Measurements from ENCODE around the gene SGK2. TPM values are rescaled to one million over a fixed set of nuclear protein-coding genes. Genes with fewer than 3 reads are reported as not detected.
A peak's percentile ranks its signal among the peaks of the same experiment; 100 is the strongest.
"Not testable (repeated sequence)": the region's sequence is repeated elsewhere in the genome, so short reads cannot be mapped to it uniquely, and the experiment has no call there.

SGK2 gene
- total and polyA plus RNA-seq, 2 of the 13 experiments (the other 11 are each of a cell fraction or from before 2014, with no cell fraction given): 6.2 to 29.4 TPM

- H3K4me3 ChIP-seq (replicated peaks in 1 of 3; ENCODE audit: insufficient read depth in 1 of 3, low read depth in 2 of 3, low read length in 3 of 3); DNase-seq (ENCODE audit: low spot score); intact Hi-C loops (cut with micrococcal nuclease; ENCODE audit: unreplicated experiment); FAIRE-seq; CTCF ChIA-PET (ENCODE audit: low intra/inter-chr PET ratio, low total read pairs); H3K79me2 ChIP-seq (ENCODE audit: insufficient read depth, low read length); H3K4me2 ChIP-seq (ENCODE audit: low read depth, low read length); in situ Hi-C loops (cut with HindIII; ENCODE audit: extremely low pct_ligation_motif_present, low pct_unique_long_range_greater_than_20kb); ATAC-seq; H3K27ac ChIP-seq (ENCODE audit: extremely low read length, insufficient read depth, low read length); H3K27me3 ChIP-seq (ENCODE audit: control insufficient read depth in 1 of 2, insufficient read depth in 2 of 2, low read length in 2 of 2); H3K9ac ChIP-seq (ENCODE audit: insufficient read depth, low read depth, low read length); H3K9me3 ChIP-seq (ENCODE audit: low read length); BruUV-seq (replicated peaks); H4K20me1 ChIP-seq (ENCODE audit: insufficient read depth, low read length); H2AFZ ChIP-seq (ENCODE audit: low read length): not testable (repeated sequence)
- POLR2A ChIA-PET: interaction anchor here (0.7 to 1.1 kb wide), 2 partner anchors 11 to 50 kb away, joined by 4 read pairs; partner anchors contain the start of gene IFT52
- Histone ChIP-seq H3K36me3 (replicated peaks in 1 of 2; ENCODE audit: control insufficient read depth in 1 of 2, insufficient read depth in 2 of 2, low read length in 2 of 2) (peaks cover 13 to 44% of the 10 kb centered on the region in 2 experiments), H3K4me1 (ENCODE audit: insufficient read depth, low read length) (peaks cover 15% of the 10 kb centered on the region)
- 84% methylated on average over 8 of the region's 8 CpGs for WGBS (ENCODE audit: low lambda C conversion rate)
Measured at GRCh38 chr20:43601960-43602359, 43.1 kb downstream of the SGK2 start.

GRCh38 chr20:43603124-43603523 lies 44.3 kb downstream of the SGK2 start:
- no TSS peak for BruUV-seq (replicated peaks)
- no peak overlapping the region for H3K4me2 ChIP-seq (ENCODE audit: low read depth, low read length)
- ATAC-seq (no peak), FAIRE-seq (peak; percentile 39), DNase-seq (ENCODE audit: low spot score) (peak; percentile 73)
- H3K9me3 ChIP-seq (ENCODE audit: low read length): no peaks in the 10 kb centered on the region
- peaks cover 10 to 40% of the 10 kb centered on the region in 2 experiments for H3K36me3 ChIP-seq (replicated peaks in 1 of 2; ENCODE audit: control insufficient read depth in 1 of 2, insufficient read depth in 2 of 2, low read length in 2 of 2)
- no peak overlapping the region for H2AFZ ChIP-seq (ENCODE audit: low read length)
- in situ Hi-C loops (cut with HindIII; ENCODE audit: extremely low pct_ligation_motif_present, low pct_unique_long_range_greater_than_20kb): no loop called here
- POLR2A ChIA-PET: interaction anchor here (0.7 to 1.4 kb wide), 4 partner anchors 12 to 49 kb away, joined by 3 to 4 read pairs (median 4); partner anchors contain the start of gene IFT52
- H3K9ac ChIP-seq (ENCODE audit: insufficient read depth, low read depth, low read length): no peak overlapping the region
- H3K4me3 ChIP-seq (replicated peaks in 1 of 3; ENCODE audit: insufficient read depth in 1 of 3, low read depth in 2 of 3, low read length in 3 of 3): no peak overlapping the region
- intact Hi-C loops (cut with micrococcal nuclease; ENCODE audit: unreplicated experiment): no loop called here
- H4K20me1 ChIP-seq (ENCODE audit: insufficient read depth, low read length): no peaks in the 10 kb centered on the region
- H3K27ac ChIP-seq (ENCODE audit: extremely low read length, insufficient read depth, low read length): peak overlapping the region; percentile 11
- H3K4me1 ChIP-seq (ENCODE audit: insufficient read depth, low read length): peaks cover 15% of the 10 kb centered on the region
- CTCF ChIA-PET (ENCODE audit: low intra/inter-chr PET ratio, low total read pairs): no interaction called here
- no peaks in the 10 kb centered on the region for H3K79me2 ChIP-seq (ENCODE audit: insufficient read depth, low read length)
- H3K27me3 ChIP-seq (ENCODE audit: control insufficient read depth in 1 of 2, insufficient read depth in 2 of 2, low read length in 2 of 2): no peaks in the 10 kb centered on the region
- WGBS (ENCODE audit: low lambda C conversion rate): 38% methylated on average over 1 of the region's 1 CpG
- TF ChIP-seq GATAD2A (CRISPR knock-in tag; IDR thresholded peaks at IDR 0.05) (0 out of 2 replicates have a peak, but pooled peaks have one; percentile 14), ZNF790 (CRISPR knock-in tag; IDR thresholded peaks at IDR 0.05; ENCODE audit: borderline replicate concordance) (no peak), ZNF761 (CRISPR knock-in tag; conservative IDR thresholded peaks at IDR 0.05) (no peak), HMGA1 (CRISPR knock-in tag; conservative IDR thresholded peaks at IDR 0.05) (no peak), AHR (CRISPR knock-in tag; IDR thresholded peaks at IDR 0.05) (no peak), ZNF33A (CRISPR knock-in tag; IDR thresholded peaks at IDR 0.05; ENCODE audit: borderline replicate concordance) (no peak), SOX5 (CRISPR knock-in tag; IDR thresholded peaks at IDR 0.05; ENCODE audit: borderline replicate concordance) (0 out of 2 replicates have a peak, but pooled peaks have one; percentile 16), ZNF432 (CRISPR knock-in tag; IDR thresholded peaks at IDR 0.05; ENCODE audit: borderline replicate concordance) (no peak), TBX3 (IDR thresholded peaks at IDR 0.05; ENCODE audit: borderline replicate concordance) (no peak), SAP130 (CRISPR knock-in tag; IDR thresholded peaks at IDR 0.05; ENCODE audit: low read depth) (peak; percentile 32), TBX2 (CRISPR knock-in tag; IDR thresholded peaks at IDR 0.05; ENCODE audit: borderline replicate concordance) (no peak), HOXA9 (CRISPR knock-in tag; IDR thresholded peaks at IDR 0.05; ENCODE audit: borderline replicate concordance) (no peak), TGIF2 (CRISPR knock-in tag; IDR thresholded peaks at IDR 0.05) (0 out of 2 replicates have a peak, but pooled peaks have one; percentile 51), ZNF337 (CRISPR knock-in tag; IDR thresholded peaks at IDR 0.05; ENCODE audit: borderline replicate concordance, low read depth) (no peak), NCOA5 (CRISPR knock-in tag; IDR thresholded peaks at IDR 0.05) (no peak), MAFF (IDR thresholded peaks at IDR 0.05; ENCODE audit: low read depth, low read length) (no peak), ARNTL (CRISPR knock-in tag; IDR thresholded peaks at IDR 0.05) (no peak), ZBTB1 (CRISPR knock-in tag; IDR thresholded peaks at IDR 0.05; ENCODE audit: borderline replicate concordance) (no peak), MTF2 (CRISPR knock-in tag; IDR thresholded peaks at IDR 0.05; ENCODE audit: borderline replicate concordance) (no peak), ATF3 (CRISPR knock-in tag; IDR thresholded peaks at IDR 0.05) (0 out of 2 replicates have a peak, but pooled peaks have one; percentile 42)

Measured in HepG2 (cell line).